Measurements from ENCODE around the gene ANKMY1.
"Not testable (repeated sequence)": the region's sequence is repeated elsewhere in the genome, so short reads cannot be mapped to it uniquely, and the experiment has no call there.

The ANKMY1 gene

GRCh38 chr2:240568678-240569522, 11.1 kb upstream of the ANKMY1 start:
- DNase-seq (ENCODE audit: low read depth), result no peak

DNA sequence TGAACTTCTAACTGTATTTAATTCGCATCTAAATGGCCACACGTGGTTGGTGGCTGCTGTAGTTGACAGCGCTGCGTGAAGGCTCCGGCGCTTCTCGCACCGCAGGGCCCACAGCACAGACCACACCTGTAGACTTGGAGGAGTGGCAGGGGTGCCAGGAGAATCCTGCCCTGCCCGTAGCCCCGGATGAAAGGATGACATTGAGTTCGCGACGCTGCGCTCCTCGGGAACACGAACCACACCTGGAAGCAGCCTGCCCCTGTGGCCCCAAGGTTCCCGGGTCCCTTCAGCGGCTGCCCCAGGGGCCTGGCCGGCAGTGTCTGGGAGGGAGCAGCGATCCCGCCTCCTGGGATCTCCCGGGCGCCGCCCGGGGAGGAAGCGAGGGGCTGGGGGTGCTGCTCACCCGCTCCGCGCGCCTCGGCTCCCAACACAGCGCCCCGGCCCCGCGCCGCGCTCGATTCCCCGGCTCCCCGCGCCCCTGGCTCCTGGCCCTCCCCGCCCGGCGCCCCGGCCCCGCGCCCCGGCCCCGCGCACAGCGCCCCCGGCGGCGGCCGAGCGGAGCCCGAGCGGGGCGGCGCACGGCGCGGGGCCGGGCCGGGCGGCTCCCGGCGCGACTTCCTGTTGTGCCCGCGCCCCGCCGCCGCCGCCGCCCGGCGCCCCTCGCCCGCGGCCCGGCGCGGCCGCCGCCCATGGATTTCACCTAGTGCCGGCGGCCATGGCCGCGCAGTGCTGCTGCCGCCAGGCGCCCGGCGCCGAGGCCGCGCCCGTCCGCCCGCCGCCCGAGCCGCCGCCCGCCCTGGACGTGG, 10.3 kb upstream of the ANKMY1 start, which contains the start of gene RNPEPL1:
TSS of gene RNPEPL1 (plus strand) at position 613 of the 806 bp plus-strand sequence. CDS start at position 716, 103 bp downstream.
- no peak for DNase-seq (ENCODE audit: low read depth)

- DNase-seq (ENCODE audit: low read depth), result no peak
Observed at GRCh38 chr2:240567137-240567871, 9.5 kb upstream of the ANKMY1 start.

DNA sequence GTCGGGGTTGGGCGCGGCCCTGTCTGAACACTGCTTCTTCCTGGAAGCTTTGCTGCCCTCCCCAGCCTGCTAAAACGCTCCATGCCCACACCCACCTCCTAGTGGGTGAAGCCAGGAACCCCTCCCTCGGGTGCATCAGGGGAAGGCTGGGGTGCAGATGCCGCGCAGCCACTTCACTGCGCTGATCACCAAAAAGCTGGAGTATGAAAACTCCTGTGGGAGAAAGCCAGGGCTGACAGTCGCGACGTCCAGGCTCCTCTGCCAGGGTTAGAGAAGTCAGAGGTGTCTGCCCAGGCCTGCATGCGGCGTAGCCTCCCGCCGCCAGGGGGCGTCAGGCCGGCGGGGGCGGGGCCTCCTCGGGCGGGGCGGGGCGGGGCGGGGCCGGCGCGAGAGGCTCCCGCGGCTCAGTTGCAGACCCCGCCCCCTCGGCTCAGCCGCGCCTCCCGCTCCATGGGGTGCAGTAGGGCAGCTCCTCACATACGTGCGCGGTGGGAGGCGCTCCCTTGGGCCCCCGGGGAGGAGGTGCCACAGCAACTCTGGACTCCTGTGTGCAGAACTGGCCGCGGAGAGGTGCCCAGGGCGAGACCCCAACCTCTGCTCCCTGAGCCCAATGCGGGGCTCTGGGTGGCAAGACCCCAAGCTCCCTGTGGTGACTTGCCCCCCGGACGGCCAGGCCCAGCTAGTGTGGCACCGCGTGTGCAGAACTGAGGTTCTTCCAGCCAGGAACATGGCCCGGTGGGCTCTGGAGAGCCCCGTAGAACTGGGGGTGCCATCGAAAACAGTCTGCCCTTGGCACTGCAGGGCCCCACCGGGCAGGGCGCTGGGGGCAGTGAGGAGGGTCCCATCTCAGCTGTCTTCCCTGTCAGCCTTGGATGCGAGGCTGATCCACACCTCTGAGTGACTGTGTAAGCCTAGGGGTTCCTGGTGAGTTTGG, 8.7 kb upstream of the ANKMY1 start:
- DNase-seq (ENCODE audit: low read depth), result peak; percentile 89

DNA sequence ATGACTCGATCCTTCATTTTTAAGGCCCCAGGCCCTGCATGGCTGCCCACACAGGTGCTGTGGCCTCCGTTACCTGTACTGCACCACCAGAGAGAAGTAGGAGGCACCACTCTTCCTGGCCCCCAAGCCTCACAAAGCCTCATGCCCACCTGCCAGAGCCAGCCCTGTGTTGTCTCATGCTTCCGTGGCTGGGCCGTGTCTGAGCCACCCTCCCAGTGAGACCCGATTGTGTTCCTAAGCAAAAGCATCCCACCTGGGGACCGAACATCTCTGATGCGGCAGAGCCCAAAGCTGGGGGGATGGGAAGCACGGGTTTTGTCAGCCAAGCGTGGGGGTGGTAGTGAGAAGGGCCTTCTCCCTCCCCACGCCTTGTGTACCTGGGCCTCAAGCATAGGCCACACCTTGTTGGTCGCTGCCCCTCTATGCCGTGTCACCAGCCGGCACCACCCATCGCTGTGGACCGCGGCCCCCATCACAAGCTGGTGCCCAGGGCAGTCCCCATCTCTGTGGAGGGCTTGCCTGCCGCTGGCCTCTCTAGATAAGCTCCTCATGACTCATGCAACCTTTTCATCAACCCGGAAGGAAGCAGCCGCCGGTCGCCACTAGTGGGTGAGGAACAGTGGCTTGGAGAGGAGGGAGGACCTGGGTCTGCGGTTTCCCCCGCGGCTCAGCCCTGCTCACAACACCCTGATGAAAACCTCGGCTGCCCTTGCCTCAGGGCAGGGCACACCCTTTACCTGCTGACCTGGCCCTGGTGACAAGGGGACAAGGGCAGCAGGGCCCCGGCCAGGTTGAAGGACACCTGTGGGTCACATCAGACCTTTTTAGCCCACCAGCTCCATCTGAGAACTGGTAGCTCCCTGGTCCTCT, 7.8 kb upstream of the ANKMY1 start:
- DNase-seq (ENCODE audit: low read depth), result peak; percentile 90

DNA sequence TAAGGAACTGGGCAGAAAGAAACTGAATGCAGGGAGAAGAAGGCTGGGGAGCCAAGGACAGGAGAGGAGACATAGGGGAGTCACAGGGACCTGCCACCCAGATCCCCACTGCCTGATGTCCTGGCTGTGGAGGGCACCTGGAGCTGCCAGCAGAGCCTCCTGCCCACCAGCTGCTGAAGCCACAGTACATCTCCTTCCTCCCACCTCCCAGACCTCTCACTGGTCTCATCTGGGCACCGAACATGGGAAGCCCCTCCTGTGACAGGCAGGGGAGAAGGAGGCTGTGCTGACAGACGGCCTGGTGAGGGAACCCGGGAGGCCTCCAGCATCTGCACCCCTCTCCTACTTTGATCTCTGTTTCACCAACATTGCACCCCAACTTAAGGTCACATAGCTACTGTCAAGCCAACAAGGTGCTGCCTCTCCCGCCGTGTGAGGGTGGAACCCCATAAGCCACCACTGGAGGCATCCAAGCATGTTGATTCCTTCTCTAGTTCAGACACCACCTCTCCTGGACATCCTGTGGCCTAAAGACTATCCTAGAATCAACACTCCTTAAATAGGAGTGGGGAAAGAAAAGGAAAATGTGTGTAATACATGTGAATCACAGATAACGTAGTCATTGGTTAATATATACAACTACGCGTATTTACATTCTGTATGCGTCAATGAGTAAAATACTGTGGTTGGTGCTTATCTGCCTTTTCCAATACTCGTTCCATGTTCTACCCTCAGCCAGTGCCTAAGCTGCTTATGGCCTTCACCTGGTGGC, 7.0 kb upstream of the ANKMY1 start:
- DNase-seq (ENCODE audit: low read depth), result no peak

GRCh38 chr2:240563951-240564560, 6.3 kb upstream of the ANKMY1 start:
- DNase-seq (ENCODE audit: low read depth), result no peak

DNA sequence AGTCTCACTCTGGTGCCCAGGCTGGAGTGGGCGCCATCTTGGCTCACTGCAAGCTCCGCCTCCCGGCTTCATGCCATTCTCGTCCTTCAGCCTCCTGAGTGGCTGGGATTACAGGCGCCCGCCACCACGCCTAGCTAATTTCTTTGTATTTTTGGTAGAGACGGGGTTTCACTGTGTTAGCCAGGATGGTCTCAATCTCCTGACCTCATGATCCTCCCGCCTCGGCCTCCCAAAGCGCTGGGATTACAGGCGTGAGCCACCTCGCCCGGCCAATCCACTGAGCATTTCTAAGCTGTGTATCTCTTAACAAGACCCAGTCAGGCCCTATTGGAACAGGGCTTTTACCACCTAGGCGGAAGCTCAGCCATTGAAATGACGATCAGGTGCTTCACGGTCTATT, 5.4 kb upstream of the ANKMY1 start:
- not testable (repeated sequence) for DNase-seq (ENCODE audit: low read depth)

GRCh38 chr2:240561325-240561971, 3.7 kb upstream of the ANKMY1 start:
- no peak for DNase-seq (ENCODE audit: low read depth)

DNA sequence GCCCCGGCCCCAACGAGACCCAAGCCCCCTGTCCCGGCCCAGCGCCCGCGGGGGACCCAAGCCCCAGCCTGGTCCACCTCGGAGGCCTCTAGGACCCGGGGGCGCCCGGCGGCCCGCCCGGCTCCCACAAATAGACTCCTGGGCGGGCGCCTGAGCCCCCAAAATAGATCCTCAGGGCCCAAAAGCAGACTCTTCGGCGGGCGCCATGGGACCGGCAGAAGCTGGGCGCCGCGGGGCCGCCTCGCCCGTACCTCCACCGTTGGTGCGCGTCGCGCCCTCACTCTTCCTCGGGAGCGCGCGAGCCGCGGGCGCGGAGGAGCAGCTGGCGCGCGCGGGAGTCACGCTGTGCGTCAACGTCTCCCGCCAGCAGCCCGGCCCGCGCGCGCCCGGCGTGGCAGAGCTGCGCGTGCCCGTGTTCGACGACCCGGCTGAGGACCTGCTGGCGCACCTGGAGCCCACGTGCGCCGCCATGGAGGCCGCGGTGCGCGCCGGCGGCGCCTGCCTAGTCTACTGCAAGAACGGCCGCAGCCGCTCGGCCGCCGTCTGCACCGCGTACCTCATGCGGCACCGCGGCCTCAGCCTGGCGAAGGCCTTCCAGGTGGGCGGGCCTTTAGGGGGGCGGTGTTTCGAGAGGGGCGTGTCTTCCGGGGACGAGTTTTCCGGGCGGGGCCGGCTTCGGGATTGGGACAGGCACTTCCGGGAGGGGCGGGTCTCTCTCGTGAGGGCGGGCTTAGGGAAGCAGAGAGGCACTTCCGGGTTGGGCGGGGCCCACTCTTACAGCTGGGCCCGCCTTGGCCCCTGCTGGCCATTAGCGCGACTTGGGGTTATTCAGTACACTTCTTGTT, 2.9 kb upstream of the ANKMY1 start:
- peak; percentile 100 for DNase-seq (ENCODE audit: low read depth)

- peak; percentile 83 for DNase-seq (ENCODE audit: low read depth)
Observed at GRCh38 chr2:240560084-240560479, 2.3 kb upstream of the ANKMY1 start, which contains the start of gene DUSP28. Gene DUSP28, plus strand, starts transcription at chr2:240560357. Its CDS starts 328 bp downstream, at chr2:240560685.

DNA sequence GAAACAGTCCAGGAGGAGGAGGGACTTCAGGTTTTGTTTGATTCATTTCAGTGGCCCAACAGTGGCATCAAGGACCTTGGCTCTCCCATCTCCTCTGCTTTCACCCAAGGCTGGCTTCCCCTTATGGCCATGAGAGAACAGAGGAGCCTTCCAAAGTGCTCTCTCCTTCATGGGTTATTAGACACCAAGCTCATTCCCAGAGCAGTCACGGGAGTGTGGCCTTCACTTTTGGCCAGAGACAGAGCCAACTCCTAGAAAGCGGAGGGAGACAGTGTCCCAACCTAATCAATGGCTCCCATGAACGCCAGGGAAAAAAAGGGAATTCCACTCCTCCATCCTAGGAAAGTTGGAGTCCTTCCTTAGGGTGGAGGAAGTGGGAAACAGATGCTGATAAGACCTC, 1.5 kb upstream of the ANKMY1 start:
- no peak for DNase-seq (ENCODE audit: low read depth)

GRCh38 chr2:240558236-240558761, 511 bp upstream of the ANKMY1 start:
- DNase-seq (ENCODE audit: low read depth), result no peak

DNA sequence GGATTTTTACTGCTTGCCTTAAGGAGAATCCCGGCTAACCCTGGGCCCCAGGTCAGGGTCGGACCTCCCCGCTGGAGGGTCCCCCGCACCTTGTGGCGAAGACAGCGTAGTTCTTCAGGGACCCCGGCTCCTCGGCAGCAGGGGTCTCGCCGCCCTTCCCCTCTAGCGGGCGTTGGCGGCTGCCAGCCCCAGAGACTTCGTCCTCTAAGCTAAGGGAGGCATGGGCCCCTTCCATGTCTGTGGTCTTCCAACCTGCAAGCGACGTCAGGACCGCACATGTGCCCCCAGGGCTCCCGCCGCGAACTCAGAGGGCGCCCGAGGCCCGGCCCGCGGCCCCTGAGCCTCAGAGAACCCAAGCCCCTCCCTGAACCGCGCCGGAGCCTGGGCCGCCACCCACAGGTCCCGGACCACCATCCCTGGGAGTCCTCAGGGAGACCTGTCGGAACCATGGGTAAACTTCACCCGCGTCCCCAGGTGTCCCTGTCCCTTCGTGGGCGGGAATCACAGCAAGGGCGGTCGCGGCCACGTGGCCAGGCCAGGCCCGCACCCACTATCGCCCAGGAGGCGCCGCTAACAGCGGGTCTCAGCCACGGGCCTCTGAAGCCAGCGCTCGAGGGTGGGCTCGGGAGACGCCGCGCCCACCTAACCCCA, 562 bp downstream of the ANKMY1 start:
- no peak for DNase-seq (ENCODE audit: low read depth)

- DNase-seq (ENCODE audit: low read depth), result peak; percentile 52
Observed at GRCh38 chr2:240556553-240557100, 1.2 kb downstream of the ANKMY1 start.

- DNase-seq (ENCODE audit: low read depth), result no peak
Observed at GRCh38 chr2:240555541-240556250, 2.1 kb downstream of the ANKMY1 start.

All from activated gamma-delta T cell treated with anti-CD3 and anti-CD28 coated beads, Interleukin-2, amount 50 U/mL, for 16 hours (primary cell).